Renal cortical epithelial cell (primary cell): Measurements from ENCODE around the gene PAQR4. TPM values are rescaled to one million over a fixed set of nuclear protein-coding genes. Genes with fewer than 3 reads are reported as not detected.

Source experiments
- DNase-seq: peaks from one replicate; pipeline ENCODE4 v3.0.0-alpha.2; 2011; ENCODE audit warnings: low read depth
- total RNA-seq: library from RNA; depleted of rRNA; stranded (reverse); fragments of >200 nt; gene quantifications from 2 replicates; pipeline ENCODE4 v1.2.3, GENCODE V29; 2014

Gene PAQR4
- total RNA-seq, 1 donor from 2014 or later, result 2.3 TPM

DNA sequence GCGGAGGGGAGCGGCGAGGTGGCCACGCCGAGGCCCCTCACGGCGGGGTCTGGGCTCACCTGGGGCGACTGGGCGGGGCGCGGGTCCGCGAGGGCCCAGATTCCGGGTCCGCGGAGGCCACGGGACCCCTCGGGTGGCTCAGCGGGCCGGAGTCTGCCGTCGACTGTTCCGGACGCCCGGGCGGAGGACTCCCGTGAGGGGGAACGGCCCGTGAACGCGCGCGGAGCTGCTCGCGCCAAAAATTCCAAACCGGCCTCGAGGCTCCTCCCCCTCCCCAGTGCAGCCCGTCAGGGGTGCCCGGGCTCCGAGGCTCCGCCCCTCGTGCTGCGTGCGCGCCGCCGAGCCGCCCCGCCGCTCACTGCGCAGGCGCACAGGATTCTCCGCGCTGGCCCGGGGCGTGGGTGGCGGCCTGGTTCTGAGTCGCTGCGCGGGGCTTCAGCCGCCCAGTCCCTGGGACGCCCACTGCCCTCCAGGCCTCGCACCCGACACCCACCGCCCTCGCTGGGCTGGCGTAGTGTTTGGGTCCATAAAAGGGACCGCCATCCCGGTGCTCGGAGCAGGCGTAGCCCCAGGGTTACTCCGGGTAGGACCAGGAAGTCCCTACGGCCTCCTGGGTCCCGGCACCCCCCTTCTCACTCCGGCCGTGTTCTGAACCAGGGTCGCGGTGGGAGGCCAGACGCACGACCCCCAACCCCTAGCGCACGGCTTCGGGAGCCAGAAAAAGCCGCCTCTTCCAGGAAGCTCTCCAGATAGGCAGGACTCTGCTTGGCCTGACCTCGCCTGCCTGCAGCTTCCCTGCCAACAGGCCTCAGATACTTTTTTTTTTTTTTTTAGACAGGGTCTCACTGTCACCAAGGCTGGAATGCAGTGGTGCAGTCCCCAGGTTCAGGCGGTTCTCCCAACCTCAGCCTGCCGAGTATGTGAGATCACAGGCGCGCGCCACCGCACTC is 11.4 kb downstream of the PAQR4 start, which contains the start of gene PKMYT1:
Gene PKMYT1, minus strand, starts transcription at position 220 of the 950 bp plus-strand sequence. CDS start 789 bp downstream, outside the sequence.
- DNase-seq, result peak; percentile 56

DNA sequence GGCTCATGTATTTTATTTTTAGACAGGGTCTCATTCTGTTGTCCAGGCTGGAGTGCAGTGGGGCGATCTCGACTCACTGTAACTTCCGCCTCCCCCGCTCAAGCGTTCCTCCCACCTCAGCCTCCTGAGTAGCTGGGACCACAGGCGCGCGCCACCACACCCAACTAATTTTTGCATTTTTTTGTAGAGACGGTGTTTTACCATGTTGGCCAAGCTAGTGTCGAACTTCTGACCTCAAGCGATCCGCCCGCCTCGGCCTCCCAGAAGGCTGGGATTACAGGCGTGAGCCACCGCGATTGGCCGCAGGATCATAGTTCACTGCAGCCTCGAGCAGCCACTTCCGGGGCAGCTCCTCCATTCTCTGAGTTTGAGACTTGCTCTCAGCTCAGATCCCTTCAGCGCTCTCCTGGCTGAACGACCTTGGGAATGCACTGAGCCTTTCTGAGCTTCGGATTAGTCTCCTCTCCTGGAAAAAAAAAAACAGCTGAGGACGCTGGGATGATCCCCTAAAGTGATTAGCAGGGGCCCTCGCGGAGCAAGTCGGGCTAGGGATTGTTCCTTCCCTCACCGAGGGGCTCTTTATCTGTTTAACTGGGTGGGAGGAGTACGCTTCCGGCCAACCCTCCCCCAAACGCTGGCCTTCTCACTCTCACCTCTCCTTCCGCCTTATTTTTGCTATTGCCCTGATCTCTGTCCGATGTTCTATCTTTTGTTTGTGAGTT is 12.2 kb downstream of the PAQR4 start:
- DNase-seq, result no peak

DNA sequence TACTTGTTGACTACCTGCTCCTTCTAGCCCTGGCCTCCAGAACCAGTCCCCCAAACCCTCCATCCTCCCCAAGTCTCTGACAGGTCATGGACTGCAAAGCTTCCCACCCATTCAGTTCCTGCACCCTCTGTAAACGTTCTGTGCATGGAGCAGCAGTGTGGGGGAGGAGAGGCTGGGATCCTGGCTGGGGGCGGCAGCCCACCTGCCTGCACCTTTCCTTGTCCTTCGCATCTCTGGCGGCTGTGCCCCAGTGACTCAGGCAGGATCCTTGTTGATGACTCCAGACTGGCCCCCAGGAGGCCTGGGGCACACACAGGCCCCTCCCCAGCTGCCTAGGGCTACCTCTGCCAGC is 12.7 kb downstream of the PAQR4 start:
- no peak for DNase-seq

DNA sequence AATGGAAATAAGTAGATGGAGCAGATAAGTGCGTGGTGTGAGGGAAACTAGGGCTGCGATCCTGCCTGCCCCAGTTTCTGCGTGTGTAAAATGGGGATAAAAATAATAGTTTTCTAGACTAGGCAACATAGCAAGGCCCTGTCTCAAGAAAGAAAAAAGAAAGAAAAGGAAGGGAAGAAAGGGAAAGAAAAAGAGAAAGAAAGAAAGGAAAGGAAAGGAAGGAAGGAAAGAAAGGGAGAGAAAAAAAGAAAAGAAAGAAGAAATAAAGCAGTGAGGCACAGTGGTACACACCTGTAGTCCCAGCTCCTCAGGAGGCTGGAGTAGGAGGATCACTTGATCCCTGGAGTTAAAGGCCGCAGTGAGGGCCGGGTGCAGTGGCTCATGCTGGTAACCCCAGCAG is 13.3 kb downstream of the PAQR4 start:
- DNase-seq, result no peak

DNA sequence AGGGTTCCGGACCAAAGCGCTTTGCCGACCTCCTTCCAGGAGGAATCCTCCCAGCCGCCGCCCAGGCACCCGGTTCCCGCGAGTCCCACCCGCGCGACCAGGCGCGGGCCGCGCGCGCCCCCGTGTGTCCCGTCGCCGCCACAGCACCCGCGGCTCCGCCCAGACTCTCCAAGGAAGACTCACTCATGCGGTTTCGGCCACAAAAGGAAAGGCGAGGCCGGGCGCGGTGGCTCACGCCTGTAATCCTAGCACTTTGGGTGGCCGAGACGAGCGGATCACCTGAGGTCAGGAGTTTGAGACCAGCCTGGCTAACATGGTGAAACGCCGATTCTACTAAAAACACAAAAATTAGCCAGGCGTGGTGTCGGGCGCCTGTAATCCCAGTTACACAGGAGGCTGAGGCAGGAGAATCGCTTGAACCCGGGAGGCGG is 14.6 kb downstream of the PAQR4 start:
- DNase-seq, result peak; percentile 47

DNA sequence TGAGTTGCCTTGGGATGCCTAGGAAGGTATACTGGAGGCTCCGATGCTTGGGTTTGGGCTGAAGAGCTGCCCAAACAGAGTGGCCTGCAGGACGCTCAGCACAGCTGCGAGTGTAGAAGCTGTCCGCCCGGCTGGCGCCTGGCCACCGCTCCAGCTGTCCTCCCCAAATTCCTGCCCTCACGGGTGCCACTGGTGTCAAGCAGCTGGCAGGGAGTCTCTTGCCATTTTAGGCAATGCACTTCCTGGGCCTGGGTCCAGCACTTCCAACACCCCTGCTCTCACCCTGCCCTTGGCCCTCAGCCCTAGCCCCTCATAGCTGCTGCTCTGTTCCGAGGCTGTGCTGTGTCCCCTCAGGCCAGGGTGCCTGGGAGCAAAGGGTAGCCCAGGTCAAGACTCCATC is 16.3 kb downstream of the PAQR4 start:
- DNase-seq, result no peak

DNA sequence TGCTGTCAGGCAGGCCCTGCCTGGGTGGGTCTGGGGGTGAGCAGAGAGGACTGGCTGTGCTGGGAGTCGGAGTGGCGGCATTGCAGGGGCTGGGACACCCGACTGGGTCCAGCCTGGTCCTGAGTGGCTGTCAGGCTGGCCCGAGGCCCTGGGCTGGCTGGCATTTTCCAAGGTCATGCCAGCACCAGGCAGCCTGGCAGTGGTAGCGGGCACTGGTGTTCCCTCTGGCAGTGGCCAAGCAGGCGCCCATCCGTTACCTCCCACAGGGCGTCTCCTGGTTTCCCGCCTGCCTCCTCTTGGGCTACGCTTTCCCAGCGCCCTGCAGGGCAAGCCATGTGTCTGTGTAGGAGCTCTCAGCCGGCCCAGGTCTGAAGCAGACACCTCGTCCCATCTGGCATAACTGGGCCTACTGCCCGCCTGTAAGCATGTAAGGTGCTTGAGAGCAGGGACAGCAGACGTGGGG is 16.8 kb downstream of the PAQR4 start:
- no peak for DNase-seq

DNA sequence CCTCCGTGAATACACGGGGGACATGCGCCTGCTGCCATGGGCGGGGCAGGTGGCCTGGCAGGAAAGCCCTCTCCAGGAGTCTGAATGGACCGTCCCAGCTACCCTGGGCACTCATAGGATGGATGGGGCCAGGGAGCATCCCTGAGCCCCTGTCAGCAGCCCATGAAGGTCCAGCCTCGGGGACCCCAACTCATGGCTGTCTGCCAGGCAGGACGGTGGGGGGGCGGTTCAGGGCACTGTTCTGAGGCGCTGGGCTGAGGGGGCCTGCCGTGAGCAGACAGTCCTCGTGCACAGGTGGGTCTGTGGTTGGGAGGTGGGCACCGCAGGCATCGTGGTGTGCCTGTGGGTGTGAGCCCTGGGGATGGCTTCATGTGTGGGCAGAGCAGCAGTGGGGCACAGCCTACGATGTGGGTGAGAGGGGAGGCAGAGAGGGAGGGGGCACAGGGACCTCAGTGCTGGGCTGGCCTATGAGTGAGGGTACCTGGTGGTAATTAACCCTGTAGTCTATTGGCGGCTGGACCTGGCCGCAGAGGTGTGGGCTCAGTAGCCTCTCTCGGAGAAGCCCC is 17.6 kb downstream of the PAQR4 start:
- no peak for DNase-seq

DNA sequence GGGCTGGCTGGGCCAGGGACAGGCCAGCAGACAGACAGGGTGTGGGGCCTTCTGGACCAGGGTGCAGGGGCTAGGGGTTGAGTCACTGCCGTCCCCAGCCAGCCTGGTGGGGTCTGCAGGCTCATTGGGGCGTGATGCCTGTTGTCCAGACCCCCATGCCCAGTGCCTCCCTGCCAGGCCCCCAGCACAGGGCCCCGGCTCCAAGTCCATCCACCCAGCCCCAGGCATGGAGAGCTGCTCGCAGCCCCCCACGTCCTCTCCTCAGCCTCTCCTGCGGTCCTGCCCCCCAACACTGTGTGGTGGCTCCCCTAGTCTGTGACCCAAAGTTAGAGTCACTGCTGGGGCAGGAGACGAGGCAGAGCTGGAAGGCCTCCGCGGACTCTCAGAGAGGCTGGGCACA is 18.1 kb downstream of the PAQR4 start:
- DNase-seq, result no peak

DNA sequence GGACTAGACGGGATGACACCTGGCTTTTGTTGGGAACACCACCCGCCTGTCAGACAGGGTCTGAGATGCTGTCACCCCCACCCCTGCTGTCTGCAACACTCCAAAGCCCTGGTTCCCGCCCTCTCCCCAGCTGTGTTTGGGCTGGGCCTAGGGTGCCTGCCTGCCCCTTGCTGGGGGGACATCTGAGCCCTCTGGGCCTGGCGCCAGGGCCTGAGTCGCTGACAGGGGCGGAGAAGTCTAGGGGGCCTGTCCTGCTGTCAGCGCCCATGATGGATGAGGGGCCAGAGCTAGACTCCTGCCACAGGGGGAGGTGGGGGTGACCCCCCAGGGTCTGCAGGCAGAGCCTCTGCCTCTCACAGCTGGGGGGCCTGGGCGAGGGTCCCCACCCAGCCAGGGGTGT is 18.7 kb downstream of the PAQR4 start:
- DNase-seq, result no peak

DNA sequence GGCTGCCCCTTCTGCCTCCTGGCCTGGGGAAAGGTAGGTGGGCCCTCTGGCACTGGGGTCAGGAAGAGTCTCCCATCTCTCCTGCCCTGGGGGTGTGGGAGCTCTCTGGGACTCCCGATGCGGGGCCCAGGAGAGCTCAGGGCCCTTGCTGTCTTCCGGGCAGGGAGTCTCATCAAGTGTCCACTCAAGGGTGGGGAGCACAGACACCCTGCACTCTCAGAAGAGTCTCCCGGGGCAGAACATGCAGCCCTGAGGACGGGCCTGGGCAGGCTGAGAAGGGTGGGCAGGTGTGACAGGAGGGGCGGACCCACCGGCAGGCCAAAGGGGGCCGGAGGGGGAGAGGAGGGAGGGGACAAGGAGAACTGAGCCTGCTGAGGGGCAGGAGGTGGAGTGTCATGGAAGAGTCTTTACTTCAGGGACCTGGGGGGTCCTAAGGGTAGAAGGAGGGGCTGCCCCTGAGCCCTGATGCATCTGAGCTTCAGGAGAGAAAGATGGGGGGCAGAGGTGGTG is 19.5 kb downstream of the PAQR4 start:
- no peak for DNase-seq

DNA sequence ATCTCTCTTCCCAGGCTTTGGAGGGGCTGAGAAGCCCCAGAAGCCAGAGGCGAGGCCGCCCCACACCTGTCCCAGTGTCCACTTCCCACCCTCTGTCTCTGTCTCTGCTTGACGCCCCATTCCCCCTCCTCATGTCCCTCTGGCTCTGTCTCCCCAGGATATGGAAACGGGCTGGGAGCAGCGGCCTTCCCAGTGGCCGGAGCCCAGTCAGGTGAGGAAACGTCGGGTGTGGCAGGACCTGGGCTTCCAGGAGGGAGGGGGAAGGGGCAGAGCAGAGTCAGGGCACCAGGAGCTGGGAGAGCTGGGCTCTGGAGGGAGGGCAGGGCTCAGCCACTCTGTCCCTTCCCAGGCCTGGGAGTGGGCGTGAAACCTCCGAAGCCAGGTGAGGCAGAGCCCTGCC is 21.7 kb downstream of the PAQR4 start:
- no peak for DNase-seq

DNA sequence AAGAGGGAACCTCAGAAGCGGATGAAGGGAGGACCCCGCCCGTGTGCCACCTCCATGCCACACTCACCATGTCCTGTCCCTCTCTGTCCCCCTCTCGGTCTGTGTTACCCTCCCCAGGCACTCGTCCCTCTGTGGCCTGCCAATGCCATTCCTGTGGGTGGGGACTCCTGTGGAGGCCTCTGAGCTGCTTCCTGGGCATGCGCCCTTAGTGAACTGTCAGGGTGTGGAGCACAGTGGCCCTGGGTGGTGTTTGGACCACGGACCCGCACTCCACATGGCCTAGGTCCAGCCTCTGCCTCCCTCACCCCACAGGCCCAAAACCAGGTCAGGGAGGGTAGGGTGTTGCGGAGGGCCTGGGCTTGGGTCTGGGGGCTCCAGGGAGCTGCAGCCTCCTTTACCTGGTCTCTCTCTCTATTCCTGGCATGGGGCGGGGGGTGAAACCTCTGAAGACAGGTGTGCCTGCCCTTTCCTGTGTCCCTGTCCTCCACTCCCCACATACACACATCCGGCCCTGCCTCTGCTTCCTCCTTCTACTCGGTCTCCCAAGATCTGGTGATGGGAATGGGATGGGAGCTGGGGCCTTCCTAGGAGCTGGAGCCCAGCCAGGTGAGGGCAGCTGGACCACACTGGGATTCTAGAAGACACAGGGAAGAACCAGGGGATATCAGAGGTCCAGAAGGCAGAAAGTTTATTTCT is 22.6 kb downstream of the PAQR4 start:
- DNase-seq, result no peak

DNA sequence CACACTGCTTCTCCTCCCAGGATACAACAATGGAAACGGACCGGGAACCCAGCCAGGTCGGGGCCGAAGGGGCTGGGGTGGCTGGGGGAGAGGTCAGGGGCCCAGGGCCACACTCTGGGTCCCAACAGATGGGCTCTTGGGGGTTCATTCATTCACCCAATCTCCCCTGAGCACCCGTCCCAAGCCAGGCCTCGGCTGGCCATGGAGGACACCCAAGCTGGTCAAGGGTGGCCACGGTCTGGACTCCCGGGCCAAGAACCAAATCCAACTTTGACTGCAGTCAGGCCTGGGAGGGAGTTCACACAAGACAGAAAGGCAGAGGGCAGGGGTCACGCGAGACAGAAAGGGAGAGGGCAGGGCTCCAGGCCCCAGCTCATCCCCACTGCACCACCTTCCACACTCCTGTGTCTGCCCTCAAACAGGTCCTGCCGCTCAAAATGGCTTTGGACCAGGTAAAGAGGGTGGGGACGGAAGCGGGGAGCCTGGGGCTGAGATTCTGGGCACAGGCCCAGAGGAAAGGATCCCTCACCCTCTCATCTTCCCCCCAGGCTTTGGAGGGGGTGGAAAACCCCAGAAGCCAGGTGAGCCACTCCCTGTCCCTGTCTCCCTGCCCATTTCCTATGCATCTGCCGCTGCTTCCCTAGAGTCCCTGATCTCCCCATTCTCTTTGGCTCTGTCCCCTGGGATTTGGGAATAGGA is 23.4 kb downstream of the PAQR4 start:
- DNase-seq, result no peak

DNA sequence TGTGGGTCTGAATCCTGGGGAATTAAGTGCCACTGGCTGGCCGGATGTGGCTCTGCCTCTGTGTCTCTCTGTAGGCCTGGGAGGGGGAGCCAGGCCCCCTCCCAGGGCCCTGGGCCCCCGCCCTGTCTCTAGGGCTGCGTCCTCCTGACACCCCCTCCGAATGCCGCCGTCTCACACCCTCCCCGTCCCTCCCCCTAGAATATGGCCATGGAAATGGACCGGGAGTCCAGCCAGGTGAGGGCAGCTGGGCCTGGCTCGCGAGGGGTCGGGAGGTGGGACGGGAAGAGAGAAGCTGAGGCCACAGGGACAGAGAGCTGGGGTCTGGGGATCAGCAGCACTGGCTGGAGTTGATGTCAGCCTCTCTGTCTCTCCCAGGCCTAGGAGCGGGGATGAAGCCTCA is 27.1 kb downstream of the PAQR4 start:
- DNase-seq, result no peak

DNA sequence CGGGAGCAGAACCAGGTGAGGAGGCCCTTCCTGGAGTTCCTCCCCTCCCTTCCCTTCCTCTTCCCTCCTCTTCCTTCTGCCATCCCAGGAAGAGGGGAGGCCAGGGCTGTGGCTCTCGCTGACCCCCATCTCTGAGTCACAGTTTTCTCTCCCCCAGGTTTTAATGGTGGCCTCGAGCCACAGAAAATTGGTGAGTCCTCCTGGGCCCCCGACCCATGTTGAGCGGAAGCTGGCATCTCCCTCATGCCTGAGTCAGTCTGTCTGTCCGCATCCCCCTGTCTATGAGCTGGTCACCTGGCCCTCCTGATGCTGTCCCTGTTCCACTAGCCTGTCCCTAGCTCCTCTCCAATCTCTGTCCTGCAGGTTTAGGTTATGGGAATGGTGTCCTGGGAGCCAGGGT is 30.8 kb downstream of the PAQR4 start:
- no peak for DNase-seq

DNA sequence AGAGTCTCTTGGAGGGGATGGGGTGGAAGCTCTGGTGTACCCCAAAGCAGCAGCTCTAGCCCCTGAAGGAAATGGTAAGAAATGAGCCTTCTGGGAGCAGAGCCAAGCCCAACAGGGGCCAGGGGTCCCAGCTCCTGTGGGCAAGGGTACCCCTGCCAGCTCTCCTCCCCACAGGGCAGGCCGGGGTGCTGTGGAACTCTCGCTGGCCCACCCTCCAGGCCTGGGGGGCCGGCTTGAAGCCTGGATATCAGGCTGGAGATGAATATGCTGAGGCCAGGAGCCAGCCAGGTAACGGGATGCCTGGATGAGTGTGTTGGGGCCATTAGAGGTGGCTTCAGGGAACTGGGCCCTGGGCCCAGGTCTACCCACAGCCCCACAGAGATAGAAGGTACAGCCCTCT is 31.4 kb downstream of the PAQR4 start:
- no peak for DNase-seq

DNA sequence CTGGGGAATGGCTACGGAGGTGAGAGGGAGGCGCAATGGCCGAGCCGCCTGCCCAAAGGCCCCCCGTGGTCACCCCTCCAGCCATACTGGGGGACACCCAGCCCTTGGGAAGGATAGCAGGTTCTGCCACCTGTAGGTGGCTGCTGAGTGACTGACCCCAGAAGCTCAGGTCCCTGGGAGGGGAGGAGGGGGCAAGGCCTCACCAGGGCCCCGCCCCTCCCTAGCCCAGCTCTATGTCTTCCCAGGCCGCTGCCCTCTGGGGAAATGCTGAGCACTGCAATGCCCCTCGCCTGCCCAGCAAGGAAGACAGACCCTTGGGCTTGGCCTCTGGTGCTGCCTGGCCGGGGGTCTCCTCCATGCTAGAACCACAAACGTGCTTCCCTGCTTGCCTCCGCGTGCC is 32.2 kb downstream of the PAQR4 start:
- no peak for DNase-seq

DNA sequence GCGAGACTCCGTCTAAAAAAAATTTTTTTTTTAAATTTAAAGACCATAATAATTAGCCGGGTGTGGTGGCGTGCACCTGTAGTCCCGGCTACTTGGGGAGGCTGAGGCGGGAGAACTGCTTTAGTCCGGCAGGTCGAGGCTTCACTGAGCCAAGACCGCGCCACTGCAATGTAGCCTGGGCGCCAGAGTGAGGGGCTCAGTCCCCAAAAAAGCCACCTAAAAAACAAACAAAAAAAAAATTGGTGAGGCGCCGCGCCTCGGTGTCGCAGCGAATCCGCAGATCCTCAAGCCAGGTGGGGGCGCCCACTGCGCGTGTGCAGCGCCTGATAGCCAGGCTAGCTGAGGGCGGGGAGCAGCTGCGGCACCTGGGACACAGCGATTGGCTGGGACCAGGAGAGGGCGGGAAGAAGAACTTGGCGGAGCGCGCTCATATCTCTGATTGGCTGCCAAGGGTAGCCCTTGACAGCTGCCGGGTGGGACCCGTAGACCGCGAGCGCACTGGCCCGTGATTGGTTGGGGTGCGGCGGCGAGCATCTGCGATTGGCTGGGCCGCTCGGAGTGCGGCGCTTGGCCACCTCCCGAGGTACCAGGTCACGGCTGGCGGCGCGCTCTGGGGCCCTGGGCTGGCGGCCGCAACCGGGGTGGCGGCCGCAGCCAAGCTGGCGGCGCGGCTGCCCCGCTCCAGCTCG is 34.6 kb downstream of the PAQR4 start:
- DNase-seq, result peak; percentile 96

DNA sequence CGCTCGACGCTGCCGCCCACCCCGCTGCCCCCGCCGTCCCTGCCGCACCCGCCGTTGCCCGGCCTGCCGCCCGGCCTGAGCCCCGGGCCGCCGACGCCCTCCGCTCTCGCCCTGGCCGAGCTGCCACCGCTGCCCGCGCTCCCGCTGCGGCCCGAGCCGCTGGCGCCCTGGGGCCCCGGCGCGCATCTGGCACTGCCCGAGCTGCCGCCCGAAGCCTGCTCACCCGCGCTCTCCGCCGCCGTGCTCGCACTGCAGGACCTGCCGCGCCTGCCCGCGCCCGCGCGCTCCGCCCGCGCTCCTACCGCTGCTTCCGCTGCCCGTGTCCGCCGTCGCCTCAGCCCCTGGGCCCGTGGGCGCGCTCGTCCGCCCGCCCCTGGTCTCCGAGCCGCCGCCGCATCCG is 35.2 kb downstream of the PAQR4 start:
- DNase-seq, result no peak
